Vagina (tissue), 2 donors: ENCODE results near the gene LTO1.
"Not testable (repeated sequence)": the region's sequence is repeated elsewhere in the genome, so short reads cannot be mapped to it uniquely, and the experiment has no call there.

Source experiments
- POLR2AphosphoS5 ChIP-seq, 2 donors: sonication (generic); formaldehyde crosslinking; IDR thresholded peaks; one replicate each; pipeline ENCODE4 v1.9.0; 2017; ENCODE audit warnings: antibody characterized with exemption in 2 of 2, mild to moderate bottlenecking in 2 of 2, low read depth in 1 of 2; ENCODE audit not compliant: insufficient read depth in 1 of 2
- TF ChIP-seq, protein P1 (sequence below), 3 experiments: fragments of 450-650 bp in 2 of 3; fragments of 200-600 bp in 1 of 3; sonication (generic) in 1 of 3; IDR thresholded peaks; one replicate each; pipeline ENCODE4 v1.5.1; 2017 to 2019; ENCODE audit warnings: antibody characterized with exemption in 3 of 3, mild to moderate bottlenecking in 2 of 3, moderate library complexity in 2 of 3

DNA sequence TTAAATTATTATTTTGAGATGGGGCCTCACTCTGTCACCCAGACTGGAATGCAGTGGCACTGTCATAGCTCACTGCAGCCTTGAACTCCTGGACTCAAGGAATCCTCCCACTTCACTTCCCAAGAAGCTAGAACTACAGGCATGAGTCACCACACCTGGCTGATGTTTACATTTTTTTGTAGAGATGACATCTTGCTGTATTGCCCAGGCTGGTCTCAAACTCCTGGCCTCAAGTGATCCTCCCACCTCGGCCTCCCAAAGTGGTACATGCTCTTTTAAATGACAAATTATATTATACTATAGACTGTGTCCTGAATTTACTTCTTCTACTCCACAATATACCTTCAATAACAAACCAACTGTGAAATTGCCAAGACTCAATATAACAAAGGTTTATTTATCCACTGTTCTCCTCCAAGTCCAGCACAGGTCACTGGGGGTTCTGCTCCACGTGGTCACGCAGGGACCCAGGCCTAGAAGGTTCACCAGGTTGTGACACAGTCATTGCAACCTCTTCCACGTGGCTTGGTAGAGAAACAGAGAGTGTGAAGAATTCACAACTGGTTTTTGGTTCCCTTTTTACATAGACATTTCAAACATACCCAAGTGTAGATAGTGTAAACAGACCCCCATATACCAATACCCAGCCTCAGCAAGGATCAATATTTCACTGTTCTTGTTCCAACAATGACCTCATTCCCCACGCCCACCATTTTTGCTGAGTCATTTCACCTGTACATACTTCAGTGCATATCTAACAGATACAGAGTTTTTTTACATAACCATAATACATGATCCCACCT lies 13.0 kb upstream of the LTO1 start:
- TF ChIP-seq POLR2AphosphoS5 (IDR thresholded peaks at IDR 0.05; ENCODE audit: insufficient read depth in 1 of 2, low read depth in 1 of 2) = not testable (repeated sequence)
- TF ChIP-seq, protein P1, sequence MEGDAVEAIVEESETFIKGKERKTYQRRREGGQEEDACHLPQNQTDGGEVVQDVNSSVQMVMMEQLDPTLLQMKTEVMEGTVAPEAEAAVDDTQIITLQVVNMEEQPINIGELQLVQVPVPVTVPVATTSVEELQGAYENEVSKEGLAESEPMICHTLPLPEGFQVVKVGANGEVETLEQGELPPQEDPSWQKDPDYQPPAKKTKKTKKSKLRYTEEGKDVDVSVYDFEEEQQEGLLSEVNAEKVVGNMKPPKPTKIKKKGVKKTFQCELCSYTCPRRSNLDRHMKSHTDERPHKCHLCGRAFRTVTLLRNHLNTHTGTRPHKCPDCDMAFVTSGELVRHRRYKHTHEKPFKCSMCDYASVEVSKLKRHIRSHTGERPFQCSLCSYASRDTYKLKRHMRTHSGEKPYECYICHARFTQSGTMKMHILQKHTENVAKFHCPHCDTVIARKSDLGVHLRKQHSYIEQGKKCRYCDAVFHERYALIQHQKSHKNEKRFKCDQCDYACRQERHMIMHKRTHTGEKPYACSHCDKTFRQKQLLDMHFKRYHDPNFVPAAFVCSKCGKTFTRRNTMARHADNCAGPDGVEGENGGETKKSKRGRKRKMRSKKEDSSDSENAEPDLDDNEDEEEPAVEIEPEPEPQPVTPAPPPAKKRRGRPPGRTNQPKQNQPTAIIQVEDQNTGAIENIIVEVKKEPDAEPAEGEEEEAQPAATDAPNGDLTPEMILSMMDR (IDR thresholded peaks at IDR 0.05) = not testable (repeated sequence)
